Right atrium auricular region (tissue), 2 donors: ENCODE measurements around the gene ABCF2. TPM values are rescaled to one million over a fixed set of nuclear protein-coding genes. Genes with fewer than 3 reads are reported as not detected.
A peak's percentile ranks its signal among the peaks of the same experiment; 100 is the strongest.

ENCODE experiments used
- DNase-seq: peaks from one replicate; pipeline ENCODE4 v3.0.0-alpha.2; 2019; ENCODE audit warnings: low spot score
- H3K27ac ChIP-seq, 2 donors: fragments of 200-600 bp; sonication (generic); 1 replicate in 1 of 2; 2 replicates in 1 of 2; pipeline ENCODE4 v1.5.1; 2016 to 2019
- H3K27me3 ChIP-seq, 2 donors: fragments of 200-600 bp; sonication (generic); one replicate each; pipeline versions ENCODE4 v1.5.1 to v1.6.0; 2017 to 2019
- H3K36me3 ChIP-seq: fragments of 200-600 bp; sonication (generic); one replicate; pipeline ENCODE4 v1.5.1; 2016
- H3K4me1 ChIP-seq, 2 donors: fragments of 200-600 bp; sonication (generic); one replicate each; pipeline versions ENCODE4 v1.5.1 to v1.6.0; 2017 to 2019
- H3K4me3 ChIP-seq, 2 donors: fragments of 200-600 bp; sonication (generic); 1 replicate in 1 of 2; 2 replicates in 1 of 2; pipeline ENCODE4 v1.5.1; 2017 to 2019; ENCODE audit warnings: mild to moderate bottlenecking in 1 of 2, moderate library complexity in 1 of 2
- H3K9me3 ChIP-seq, 2 donors: fragments of 200-600 bp; sonication (generic); one replicate each; pipeline ENCODE4 v1.5.1; 2019
- total RNA-seq, 2 donors: library from RNA; depleted of rRNA; stranded (reverse); fragments of >200 nt; gene quantifications; one replicate each; pipeline ENCODE4 v1.1.0, GENCODE V29; 2016
- TF ChIP-seq, protein P1 (sequence below), 2 donors: fragments of 200-600 bp; sonication (generic); IDR thresholded peaks; one replicate each; pipeline ENCODE4 v1.5.1; 2019; ENCODE audit warnings: antibody characterized with exemption in 2 of 2

The ABCF2 gene
- total RNA-seq, 2 donors from 2014 or later = 29.7 to 38.6 TPM

GRCh38 chr7:151255390-151255789 lies 28.4 kb upstream of the ABCF2 start:
- peaks cover 0 to 44% of the 10 kb centered on the region in 2 donors for H3K4me1 ChIP-seq
- no peak overlapping the region for H3K27ac ChIP-seq
- DNase-seq = no peak
- TF ChIP-seq, protein P1, sequence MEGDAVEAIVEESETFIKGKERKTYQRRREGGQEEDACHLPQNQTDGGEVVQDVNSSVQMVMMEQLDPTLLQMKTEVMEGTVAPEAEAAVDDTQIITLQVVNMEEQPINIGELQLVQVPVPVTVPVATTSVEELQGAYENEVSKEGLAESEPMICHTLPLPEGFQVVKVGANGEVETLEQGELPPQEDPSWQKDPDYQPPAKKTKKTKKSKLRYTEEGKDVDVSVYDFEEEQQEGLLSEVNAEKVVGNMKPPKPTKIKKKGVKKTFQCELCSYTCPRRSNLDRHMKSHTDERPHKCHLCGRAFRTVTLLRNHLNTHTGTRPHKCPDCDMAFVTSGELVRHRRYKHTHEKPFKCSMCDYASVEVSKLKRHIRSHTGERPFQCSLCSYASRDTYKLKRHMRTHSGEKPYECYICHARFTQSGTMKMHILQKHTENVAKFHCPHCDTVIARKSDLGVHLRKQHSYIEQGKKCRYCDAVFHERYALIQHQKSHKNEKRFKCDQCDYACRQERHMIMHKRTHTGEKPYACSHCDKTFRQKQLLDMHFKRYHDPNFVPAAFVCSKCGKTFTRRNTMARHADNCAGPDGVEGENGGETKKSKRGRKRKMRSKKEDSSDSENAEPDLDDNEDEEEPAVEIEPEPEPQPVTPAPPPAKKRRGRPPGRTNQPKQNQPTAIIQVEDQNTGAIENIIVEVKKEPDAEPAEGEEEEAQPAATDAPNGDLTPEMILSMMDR (IDR thresholded peaks at IDR 0.05) = no peak
- no peaks in the 10 kb centered on the region for H3K9me3 ChIP-seq
- H3K4me3 ChIP-seq = no peak overlapping the region
- H3K27me3 ChIP-seq = no peaks in the 10 kb centered on the region
- H3K36me3 ChIP-seq = no peaks in the 10 kb centered on the region

DNA sequence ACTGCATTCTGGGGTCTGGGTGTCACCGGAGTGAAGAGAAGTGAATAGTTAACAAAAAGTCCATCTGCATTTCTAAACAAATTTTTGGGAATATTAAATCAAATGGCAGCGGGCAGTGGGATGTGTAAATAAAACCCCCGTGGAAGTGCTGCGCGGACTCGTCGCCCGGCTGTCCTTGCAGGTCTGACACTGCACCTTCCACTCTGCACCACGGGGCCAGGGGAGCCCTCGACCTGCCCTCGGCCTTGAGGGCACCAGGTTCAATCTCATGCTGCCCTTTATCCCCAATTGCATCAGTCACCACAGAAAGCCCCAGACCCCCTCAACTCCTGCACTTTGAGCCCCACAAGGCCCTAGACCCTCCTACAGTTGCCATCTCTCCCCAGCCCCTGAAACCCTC lies 27.8 kb upstream of the ABCF2 start:
- TF ChIP-seq, protein P1 (IDR thresholded peaks at IDR 0.05) = no peak
- H3K4me3 ChIP-seq = no peak overlapping the region
- H3K4me1 ChIP-seq = peaks cover 0 to 49% of the 10 kb centered on the region in 2 donors
- no peaks in the 10 kb centered on the region for H3K9me3 ChIP-seq
- no peaks in the 10 kb centered on the region for H3K36me3 ChIP-seq
- no peaks in the 10 kb centered on the region for H3K27me3 ChIP-seq
- DNase-seq = no peak
- H3K27ac ChIP-seq = peak overlapping the region; percentile 19 to 35

- no peak for DNase-seq
- Histone ChIP-seq H3K4me1 (peaks cover 0 to 54% of the 10 kb centered on the region in 2 donors), H3K36me3 (no peaks in the 10 kb centered on the region), H3K27me3 (no peaks in the 10 kb centered on the region), H3K4me3 (no peak overlapping the region), H3K27ac (peak overlapping the region; percentile 19 to 35), H3K9me3 (no peaks in the 10 kb centered on the region)
- TF ChIP-seq, protein P1 (IDR thresholded peaks at IDR 0.05) = no peak
These were observed 27.3 kb upstream of the ABCF2 start for GRCh38 chr7:151254316-151254715.

DNA sequence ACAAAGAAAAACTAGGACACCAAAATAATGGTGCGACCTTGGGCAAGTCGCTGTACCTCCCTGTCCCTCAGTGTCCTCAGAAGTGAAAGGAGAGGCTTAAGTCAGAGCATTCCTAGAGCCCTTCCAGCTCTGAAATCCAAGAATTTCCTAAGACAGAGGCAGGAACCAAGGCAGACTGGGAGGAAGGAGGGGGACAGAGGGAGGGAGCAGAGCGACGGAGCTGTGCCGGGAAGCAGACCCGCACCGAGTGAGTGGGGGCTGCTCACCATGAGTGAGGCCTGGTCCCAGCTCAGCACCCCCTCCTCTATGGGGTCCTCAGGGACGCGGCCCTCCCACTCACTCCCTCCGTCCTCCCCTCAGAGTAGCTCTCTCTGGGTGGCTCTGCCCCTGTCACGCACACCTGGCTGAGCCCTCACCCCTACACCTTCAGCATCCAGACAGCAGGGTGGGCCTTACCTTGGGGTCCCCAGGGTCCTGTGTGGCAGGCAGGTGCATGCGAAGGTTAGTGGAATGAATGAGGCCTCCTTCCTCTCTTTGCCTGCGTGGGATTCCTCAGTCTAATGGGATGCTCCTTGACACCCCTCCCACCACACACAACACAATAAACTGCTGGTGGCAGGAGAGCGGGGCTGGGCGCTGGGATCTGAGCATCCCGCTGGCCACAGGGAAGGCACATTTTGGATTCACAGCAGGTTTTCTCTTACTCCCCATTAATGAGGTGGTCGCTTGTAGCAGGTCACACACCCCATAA lies 26.1 kb upstream of the ABCF2 start:
- Histone ChIP-seq H3K36me3 (no peaks in the 10 kb centered on the region), H3K9me3 (no peaks in the 10 kb centered on the region), H3K4me3 (peak overlapping the region in 1 of 2 donors; percentile 69), H3K4me1 (peaks cover 0 to 56% of the 10 kb centered on the region in 2 donors), H3K27ac (peak overlapping the region; percentile 89 to 97), H3K27me3 (no peaks in the 10 kb centered on the region)
- TF ChIP-seq, protein P1 (IDR thresholded peaks at IDR 0.05) = no peak
- DNase-seq = no peak

DNA sequence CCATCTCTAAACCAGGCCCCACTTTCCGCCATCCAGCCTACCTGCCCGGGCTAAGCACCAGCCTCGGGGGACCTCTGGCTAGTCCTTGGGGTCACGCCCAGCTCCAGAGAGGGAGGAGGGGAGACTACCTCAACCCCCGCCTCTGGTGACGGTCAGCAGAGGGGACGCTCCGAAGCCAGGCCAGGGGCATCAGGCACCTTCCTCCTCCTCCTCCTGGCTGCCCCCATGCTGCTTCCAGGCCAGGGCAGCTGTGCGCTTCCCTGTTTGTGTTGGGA lies 25.5 kb upstream of the ABCF2 start:
- Histone ChIP-seq H3K36me3 (no peaks in the 10 kb centered on the region), H3K4me1 (peaks cover 0 to 62% of the 10 kb centered on the region in 2 donors), H3K9me3 (no peaks in the 10 kb centered on the region), H3K4me3 (peak overlapping the region; percentile 55 to 69), H3K27ac (peak overlapping the region; percentile 89 to 97), H3K27me3 (no peaks in the 10 kb centered on the region)
- no peak for DNase-seq
- TF ChIP-seq, protein P1 (IDR thresholded peaks at IDR 0.05) = no peak
